ENCODE data around the gene PLXNA4.

- TF ChIP-seq GATA3 (IDR thresholded peaks at IDR 0.05; ENCODE audit: low read depth, low read length) = no peak
- no peak for TF ChIP-seq GATA2 (IDR thresholded peaks at IDR 0.05; ENCODE audit: low read depth, low read length)
Observed at GRCh38 chr7:132124575-132124974, 451.7 kb downstream of the PLXNA4 start.

All from SH-SY5Y (cell line).